Calu3 (cell line): ENCODE results near the gene INCENP. TPM values are rescaled to one million over a fixed set of nuclear protein-coding genes. Genes with fewer than 3 reads are reported as not detected.

Experiments used
- BruUV-seq: library from RNA; stranded (reverse); fragments of 400-500 nt; replicated peaks from 2 replicates; lab custom pipeline; 2021; lab: Mats Ljungman, UMichigan
- CTCF ChIA-PET: fragments of 300-600 bp; sonication (Branson Sonifier 250); formaldehyde crosslinking; loops from one replicate; lab custom pipeline; 2022; ENCODE audit warnings: antibody characterized with exemption; lab: Charles Lee
- DNase-seq: peaks from one replicate; pipeline ENCODE4 v3.0.0; 2022
- H3K27ac Mint-ChIP-seq: one replicate; pipeline ENCODE4 v1.8.0; 2022; ENCODE audit warnings: mixed read lengths; ENCODE audit not compliant: unreplicated experiment
- H3K27me3 Mint-ChIP-seq: one replicate; pipeline ENCODE4 v1.8.0; 2022; ENCODE audit warnings: mixed read lengths; ENCODE audit not compliant: unreplicated experiment
- H3K36me3 Mint-ChIP-seq: one replicate; pipeline ENCODE4 v1.8.0; 2022; ENCODE audit warnings: mild to moderate bottlenecking, moderate library complexity, mixed read lengths; ENCODE audit not compliant: insufficient read depth, unreplicated experiment
- H3K4me1 Mint-ChIP-seq: one replicate; pipeline ENCODE4 v1.8.0; 2022; ENCODE audit warnings: mild to moderate bottlenecking, low read depth, mixed read lengths; ENCODE audit not compliant: unreplicated experiment
- H3K4me3 Mint-ChIP-seq: one replicate; pipeline ENCODE4 v1.8.0; 2022; ENCODE audit warnings: mild to moderate bottlenecking, low read depth, moderate library complexity, mixed read lengths; ENCODE audit not compliant: unreplicated experiment
- H3K9me3 Mint-ChIP-seq: one replicate; pipeline ENCODE4 v1.8.0; 2022; ENCODE audit warnings: low read depth, mixed read lengths; ENCODE audit not compliant: unreplicated experiment
- intact Hi-C: fragments of 100-400 bp; cut with micrococcal nuclease; formaldehyde crosslinking; loops from one replicate; pipeline ENCODE4 v1.10.0; 2022; ENCODE audit not compliant: unreplicated experiment
- total RNA-seq: library from RNA; stranded (reverse); gene quantifications from 2 replicates; pipeline ENCODE4 v1.2.3, GENCODE V29; 2022
- TF ChIP-seq, protein P1 (sequence below): fragments of 200-600 bp; IDR thresholded peaks from one replicate; pipeline ENCODE4 v1.8.0; 2022; ENCODE audit warnings: antibody characterized with exemption; ENCODE audit not compliant: unreplicated experiment

Gene INCENP
- total RNA-seq, 1 experiment from 2014 or later = 115 TPM

DNA sequence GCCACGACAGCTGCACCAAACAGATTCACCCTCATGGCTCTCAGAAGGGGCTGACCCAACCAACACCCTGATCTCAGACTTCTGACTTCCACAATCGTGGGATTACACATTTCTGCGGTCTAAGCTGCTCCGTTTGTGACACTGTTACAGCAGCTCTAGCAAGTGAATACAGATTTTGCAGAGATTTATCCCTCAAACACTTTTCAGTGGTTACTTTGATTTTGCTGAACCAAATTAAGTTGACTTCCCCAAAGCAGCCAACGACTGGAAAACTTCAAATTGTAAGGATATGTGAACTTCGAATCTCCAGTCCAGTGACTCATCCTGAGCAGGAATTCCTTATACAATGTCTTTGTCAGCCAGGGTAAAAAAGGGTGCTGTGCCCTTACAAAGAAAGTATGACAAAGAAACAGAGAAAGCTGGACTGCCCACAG is 14.8 kb upstream of the INCENP start:
- intact Hi-C loops = loop anchor here (1.0 kb wide), 2 partner anchors 210 to 312 kb away; no protein-coding TSS in a partner anchor
- no TSS peak for BruUV-seq
- Mint-ChIP-seq H3K36me3 (peaks cover 6% of the 10 kb centered on the region), H3K4me3 (no peak overlapping the region), H3K27me3 (peaks cover 10% of the 10 kb centered on the region), H3K9me3 (no peaks in the 10 kb centered on the region), H3K4me1 (peaks cover 9% of the 10 kb centered on the region), H3K27ac (no peak overlapping the region)
- DNase-seq = no peak
- CTCF ChIA-PET = interaction anchor here (1.2 to 3.0 kb wide), 4 partner anchors 211 to 312 kb away, joined by 6 to 47 read pairs (median 15); no protein-coding TSS in a partner anchor
- TF ChIP-seq, protein P1, sequence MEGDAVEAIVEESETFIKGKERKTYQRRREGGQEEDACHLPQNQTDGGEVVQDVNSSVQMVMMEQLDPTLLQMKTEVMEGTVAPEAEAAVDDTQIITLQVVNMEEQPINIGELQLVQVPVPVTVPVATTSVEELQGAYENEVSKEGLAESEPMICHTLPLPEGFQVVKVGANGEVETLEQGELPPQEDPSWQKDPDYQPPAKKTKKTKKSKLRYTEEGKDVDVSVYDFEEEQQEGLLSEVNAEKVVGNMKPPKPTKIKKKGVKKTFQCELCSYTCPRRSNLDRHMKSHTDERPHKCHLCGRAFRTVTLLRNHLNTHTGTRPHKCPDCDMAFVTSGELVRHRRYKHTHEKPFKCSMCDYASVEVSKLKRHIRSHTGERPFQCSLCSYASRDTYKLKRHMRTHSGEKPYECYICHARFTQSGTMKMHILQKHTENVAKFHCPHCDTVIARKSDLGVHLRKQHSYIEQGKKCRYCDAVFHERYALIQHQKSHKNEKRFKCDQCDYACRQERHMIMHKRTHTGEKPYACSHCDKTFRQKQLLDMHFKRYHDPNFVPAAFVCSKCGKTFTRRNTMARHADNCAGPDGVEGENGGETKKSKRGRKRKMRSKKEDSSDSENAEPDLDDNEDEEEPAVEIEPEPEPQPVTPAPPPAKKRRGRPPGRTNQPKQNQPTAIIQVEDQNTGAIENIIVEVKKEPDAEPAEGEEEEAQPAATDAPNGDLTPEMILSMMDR = no peak

DNA sequence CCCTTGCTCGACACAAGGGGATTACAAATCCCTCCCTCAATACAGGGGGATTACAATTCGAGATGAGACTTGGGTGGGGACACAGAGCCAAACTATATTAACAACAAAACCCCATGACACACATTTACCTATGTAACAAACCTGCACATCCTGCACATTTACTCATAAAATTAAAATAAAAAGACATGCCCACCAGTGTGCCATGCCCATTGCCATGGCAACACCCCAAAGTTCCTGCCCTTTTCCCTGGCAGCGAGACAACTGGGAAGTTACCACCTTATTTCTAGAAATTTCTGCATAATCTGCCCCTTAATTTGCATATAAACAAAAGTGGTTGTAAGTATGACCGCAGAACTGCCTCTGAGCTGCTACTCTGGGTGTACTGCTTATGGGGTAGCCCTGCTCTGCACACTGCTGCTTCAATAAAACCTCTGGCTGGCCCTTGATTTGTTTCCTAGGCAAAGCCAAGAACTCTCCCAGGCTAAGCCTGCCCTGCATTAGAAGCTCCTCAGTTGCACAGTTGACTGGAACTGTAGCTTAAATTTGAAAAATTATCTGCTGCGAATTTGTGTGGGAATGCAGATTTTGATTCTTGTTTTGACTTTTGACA is 8.6 kb upstream of the INCENP start:
- Mint-ChIP-seq H3K27me3 (peaks cover 13% of the 10 kb centered on the region), H3K4me3 (no peak overlapping the region), H3K27ac (no peak overlapping the region), H3K36me3 (peaks cover 6% of the 10 kb centered on the region), H3K4me1 (no peaks in the 10 kb centered on the region), H3K9me3 (no peaks in the 10 kb centered on the region)
- intact Hi-C loops = no loop called here
- BruUV-seq = no TSS peak
- no peak for DNase-seq
- TF ChIP-seq, protein P1 = no peak
- CTCF ChIA-PET = interaction anchor here (0.6 kb wide), 1 partner anchor 466 kb away, joined by 4 read pairs; no protein-coding TSS in a partner anchor

DNA sequence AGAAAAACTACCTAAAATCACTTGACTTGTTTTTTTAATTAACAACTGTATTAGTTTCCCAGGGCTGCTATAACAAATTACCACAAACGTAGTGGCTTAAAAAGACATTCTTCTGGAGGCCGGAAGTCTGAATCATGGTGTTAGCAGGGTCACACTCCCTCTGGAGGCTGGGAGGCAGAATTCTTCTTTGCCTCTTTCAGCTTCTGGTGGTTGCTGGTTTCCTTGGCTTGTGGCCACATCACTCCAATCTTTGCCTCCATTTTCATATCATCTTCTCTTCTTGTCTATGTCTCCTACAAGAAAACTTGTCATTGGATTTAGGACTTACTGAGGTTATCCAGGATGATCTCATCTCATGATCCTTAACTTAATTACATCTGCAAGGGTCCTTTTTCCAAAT is 7.4 kb upstream of the INCENP start:
- DNase-seq = no peak
- intact Hi-C loops = no loop called here
- no peak overlapping the region for H3K4me3 Mint-ChIP-seq
- CTCF ChIA-PET = no interaction called here
- BruUV-seq = no TSS peak
- TF ChIP-seq, protein P1 = no peak
- H3K9me3 Mint-ChIP-seq = no peaks in the 10 kb centered on the region
- H3K4me1 Mint-ChIP-seq = no peaks in the 10 kb centered on the region
- no peak overlapping the region for H3K27ac Mint-ChIP-seq
- H3K27me3 Mint-ChIP-seq = peaks cover 13% of the 10 kb centered on the region
- peaks cover 6% of the 10 kb centered on the region for H3K36me3 Mint-ChIP-seq

DNA sequence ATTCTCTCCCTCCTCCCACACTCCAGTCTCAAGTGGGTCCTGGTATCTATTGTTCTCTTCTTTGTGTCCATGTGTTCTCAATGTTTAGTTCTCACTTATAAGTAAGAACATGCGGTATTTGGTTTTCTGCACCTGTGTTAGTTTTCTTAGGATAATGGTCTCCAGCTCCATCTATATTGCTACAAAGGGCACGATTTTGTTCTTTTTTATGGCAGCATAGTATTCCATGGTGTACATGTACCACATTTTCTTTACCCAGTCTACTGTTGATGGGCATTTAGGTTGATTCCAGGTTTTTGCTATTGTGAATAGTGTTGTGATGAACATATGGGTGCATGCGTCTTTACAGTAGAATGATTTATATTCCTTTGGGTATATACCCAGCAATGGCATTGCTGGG is 4.2 kb upstream of the INCENP start:
- Mint-ChIP-seq H3K36me3 (peaks cover 14% of the 10 kb centered on the region), H3K27me3 (peaks cover 8% of the 10 kb centered on the region), H3K9me3 (no peaks in the 10 kb centered on the region), H3K27ac (no peak overlapping the region), H3K4me1 (peaks cover 2% of the 10 kb centered on the region), H3K4me3 (no peak overlapping the region)
- BruUV-seq = no TSS peak
- TF ChIP-seq, protein P1 = no peak
- intact Hi-C loops = no loop called here
- CTCF ChIA-PET = interaction anchor here (1.2 kb wide), 1 partner anchor 11 kb away, joined by 3 read pairs; no protein-coding TSS in a partner anchor
- DNase-seq = no peak
